Stimulated activated naive CD8-positive, alpha-beta T cell treated with anti-CD3 and anti-CD28 coated beads, Interleukin-15, Interleukin-2, amounts not matched to agents 100 U/mL and 50 U/mL, for 24 hours (primary cell): ENCODE data around the gene YPEL2.
"Not testable (repeated sequence)": the region's sequence is repeated elsewhere in the genome, so short reads cannot be mapped to it uniquely, and the experiment has no call there.

Experiments used
- ATAC-seq: fragments of 150-1000 bp; cut with Tn5 transposase; one replicate; pipeline ENCODE4 v1.10.0; 2021
- DNase-seq: peaks from one replicate; pipeline ENCODE4 v3.0.0; 2021

YPEL2 gene

GRCh38 chr17:59377410-59377809, 46.0 kb downstream of the YPEL2 start:
- DNase-seq: no peak
- no peak for ATAC-seq

- no peak for DNase-seq
- ATAC-seq: no peak
Observed at GRCh38 chr17:59378675-59379074, 47.2 kb downstream of the YPEL2 start.

GRCh38 chr17:59380474-59380873, 49.0 kb downstream of the YPEL2 start:
- DNase-seq (no peak), ATAC-seq (no peak)

GRCh38 chr17:59381716-59382570, 50.5 kb downstream of the YPEL2 start:
- no peak for DNase-seq
- ATAC-seq: no peak

- ATAC-seq: no peak
- no peak for DNase-seq
Observed at GRCh38 chr17:59383893-59384292, 52.4 kb downstream of the YPEL2 start.

DNA sequence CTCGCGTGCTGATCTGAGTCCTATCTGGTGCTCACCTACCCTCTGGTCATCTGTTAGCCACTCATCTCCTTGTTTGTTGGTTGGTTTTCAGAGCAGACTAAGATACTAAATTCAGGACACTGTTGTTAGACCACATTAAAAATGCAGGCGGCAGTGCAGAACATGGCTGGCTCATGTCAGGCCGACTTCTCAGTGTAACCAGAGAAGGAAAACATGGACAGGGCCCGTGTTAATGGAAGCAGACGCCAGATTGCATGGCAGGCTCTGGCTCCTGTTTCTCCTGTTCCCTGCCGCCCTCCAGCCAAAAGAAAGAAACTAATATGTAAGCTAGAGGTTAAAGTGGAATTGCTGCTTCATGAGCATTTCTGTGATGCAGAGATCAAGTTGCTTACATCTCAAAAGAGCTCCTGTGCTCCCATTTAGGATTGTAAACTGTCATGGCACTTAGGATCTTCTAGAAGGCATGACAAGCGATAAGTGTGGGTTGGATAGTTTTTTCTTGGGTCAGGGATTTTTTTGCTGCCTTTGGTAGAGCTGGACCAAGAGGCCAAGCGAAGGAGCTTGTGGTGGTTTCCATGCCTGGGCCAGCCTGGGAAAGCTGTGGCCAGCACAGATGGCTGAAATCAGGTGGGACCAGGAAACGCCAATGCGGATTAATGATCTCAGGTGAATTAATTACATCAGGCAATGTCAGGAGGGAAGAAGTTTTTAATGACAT, 56.1 kb downstream of the YPEL2 start:
- ATAC-seq (no peak), DNase-seq (no peak)

GRCh38 chr17:59388069-59388556, 56.7 kb downstream of the YPEL2 start:
- ATAC-seq (no peak), DNase-seq (no peak)

DNA sequence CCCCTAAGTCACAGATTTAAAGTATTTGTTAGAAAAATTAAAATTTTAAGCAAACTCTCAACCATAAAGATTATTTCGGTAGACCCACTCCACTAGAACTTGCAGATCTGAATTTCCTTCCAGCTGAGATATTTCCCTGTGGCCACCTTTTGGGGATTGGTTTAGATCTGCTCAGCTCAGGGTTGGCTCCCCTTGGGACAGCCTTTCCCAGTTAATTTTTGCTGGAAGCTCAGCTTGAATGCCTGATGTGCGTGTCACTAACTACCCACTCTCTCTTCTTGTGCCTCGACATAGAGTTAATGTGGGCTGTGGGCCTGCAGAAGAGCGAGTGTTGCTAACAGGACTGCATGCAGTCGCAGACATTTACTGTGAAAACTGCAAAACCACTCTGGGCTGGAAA, 57.6 kb downstream of the YPEL2 start:
- no peak for DNase-seq
- ATAC-seq: no peak

DNA sequence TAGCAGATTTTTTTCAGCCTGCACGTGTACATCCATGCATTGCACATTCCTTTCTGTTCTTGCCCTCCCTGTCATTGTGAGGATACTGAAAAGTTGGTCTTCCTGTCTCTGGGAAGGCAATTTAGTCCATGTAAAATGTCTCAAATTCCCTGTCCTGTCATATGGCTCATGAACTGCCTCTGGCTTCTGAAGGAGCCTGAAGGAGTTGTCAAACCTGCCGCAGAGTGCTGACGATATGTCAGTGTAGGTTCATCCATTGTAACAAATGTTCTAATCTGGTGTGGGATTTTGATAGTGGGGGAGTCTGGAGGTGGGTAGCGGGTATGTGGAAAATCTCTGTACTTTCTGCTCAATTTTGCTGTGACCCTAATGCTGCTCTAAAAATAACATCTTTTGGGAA, 59.6 kb downstream of the YPEL2 start:
- DNase-seq: no peak
- ATAC-seq: no peak

DNA sequence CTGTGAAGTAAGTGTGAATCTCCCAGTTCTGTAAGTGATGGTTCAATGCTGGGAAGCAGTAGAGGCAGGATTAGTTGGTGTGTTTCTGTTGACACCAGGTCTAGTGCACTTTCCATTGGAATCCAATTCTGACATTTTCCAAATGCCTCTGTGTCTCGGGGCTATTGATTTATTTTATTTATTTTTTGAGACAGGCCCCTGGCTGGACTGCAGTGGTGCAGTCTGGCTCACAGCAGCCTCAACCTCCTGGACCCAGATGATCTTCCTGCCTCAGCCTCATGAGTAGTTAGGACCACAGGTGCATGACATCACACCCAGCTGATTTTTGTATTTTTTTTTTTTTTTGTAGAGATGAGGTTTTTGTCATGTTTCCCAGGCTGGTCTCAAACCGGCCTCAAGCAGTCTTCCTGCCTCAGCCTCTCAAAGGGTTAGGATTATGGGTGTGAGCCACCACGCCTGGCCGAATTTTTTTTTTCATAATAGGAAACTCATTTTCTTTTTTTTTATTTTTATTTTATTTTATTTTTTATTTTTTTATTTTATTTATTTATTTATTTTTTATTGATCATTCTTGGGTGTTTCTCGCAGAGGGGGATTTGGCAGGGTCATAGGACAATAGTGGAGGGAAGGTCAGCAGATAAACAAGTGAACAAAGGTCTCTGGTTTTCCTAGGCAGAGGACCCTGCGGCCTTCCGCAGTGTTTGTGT, 61.7 kb downstream of the YPEL2 start:
- ATAC-seq (no peak), DNase-seq (no peak)

DNA sequence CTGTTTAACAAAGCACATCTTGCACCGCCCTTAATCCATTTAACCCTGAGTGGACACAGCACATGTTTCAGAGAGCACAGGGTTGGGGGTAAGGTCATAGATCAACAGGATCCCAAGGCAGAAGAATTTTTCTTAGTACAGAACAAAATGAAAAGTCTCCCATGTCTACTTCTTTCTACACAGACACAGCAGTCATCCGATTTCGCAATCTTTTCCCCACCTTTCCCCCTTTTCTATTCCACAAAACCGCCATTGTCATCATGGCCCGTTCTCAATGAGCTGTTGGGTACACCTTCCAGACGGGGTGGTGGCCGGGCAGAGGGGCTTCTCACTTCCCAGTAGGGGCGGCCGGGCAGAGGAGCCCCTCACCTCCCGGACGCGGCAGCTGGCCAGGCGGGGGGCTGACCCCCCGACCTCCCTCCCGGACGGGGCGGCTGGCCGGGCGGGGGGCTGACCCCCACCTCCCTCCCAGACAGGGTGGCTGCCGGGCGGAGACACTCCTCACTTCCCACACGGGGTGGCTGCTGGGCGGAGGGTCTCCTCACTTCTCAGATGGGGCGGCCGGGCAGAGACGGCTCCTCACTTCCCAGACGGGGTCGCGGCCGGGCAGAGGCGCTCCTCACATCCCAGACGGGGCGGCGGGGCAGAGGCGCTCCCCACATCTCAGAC, 62.4 kb downstream of the YPEL2 start:
- DNase-seq: not testable (repeated sequence)

DNA sequence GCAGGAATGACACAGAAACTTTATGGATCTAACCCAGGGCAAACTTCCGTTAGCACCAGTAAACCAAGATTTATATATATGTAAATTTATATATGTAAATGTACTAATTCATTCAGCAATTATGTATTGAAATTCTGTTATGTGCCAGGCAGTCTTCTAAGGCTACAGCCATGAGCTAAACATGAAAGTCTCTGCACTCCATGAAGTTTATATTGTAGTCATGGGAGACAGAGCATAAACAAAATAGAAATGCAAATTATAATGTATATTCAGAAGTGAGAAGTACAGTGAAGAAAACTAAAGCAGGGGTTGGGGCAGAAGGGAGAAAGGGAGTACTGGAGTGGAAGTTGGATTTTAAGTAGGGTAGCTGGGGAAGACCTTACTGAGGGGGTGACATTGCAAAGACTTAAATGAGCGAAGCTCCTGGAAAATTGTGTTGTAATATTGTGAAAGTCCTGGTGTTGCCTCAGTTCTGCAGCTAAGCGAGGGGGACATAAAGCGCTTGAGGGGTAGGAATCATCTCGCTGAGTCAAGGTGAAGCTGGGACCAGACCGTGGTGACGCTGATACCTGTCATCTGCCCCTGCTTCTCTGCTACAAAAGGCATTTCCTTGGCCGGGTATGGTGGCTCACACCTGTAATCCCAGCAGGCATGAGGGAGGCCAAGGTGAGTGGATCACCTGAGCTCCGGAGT, 64.8 kb downstream of the YPEL2 start:
- no peak for DNase-seq
- no peak for ATAC-seq

More for the DNA sequence above, 62.4 kb downstream of the YPEL2 start:
- not testable (repeated sequence) for ATAC-seq

DNA sequence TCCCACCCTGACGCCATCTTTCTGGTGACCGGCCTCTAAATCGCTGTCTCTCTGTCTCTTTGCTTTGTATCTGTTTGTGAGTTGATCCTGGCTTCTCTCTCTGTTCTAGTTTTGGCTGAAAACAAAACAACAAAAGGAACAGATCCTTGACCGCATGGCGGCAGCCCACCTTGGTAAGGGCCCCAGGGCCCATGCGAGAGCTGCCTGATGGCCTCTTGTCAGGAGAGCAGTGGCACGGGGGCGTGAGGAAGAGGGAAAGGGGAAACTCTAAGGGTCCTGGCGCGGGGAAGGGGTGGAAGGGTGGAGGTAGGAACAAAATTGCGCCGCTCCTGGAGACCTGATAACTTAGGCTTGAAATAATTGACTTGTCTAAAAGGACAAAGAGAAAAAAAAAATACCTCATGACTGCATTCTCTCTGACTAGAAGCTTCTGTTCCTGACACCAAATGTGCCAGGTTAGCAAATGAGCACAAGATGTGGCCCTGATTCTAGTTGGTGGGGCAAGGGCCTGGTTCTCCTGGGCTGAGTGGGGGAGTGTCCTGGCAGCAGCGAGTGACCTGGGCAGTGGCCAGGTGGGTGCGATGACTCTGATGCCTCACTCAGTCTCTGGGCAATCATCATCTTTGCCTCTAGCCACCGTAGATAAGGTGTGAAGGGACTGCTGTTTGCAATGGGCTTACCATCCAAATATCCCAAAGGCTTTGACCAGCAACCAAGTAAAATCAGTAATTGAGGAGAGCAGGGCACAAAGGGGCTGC, 66.0 kb downstream of the YPEL2 start:
- DNase-seq: no peak
- ATAC-seq: no peak

- DNase-seq (no peak), ATAC-seq (no peak)
Observed at GRCh38 chr17:59399914-59400313, 68.5 kb downstream of the YPEL2 start.

GRCh38 chr17:59400858-59401257, 69.4 kb downstream of the YPEL2 start:
- no peak for ATAC-seq
- no peak for DNase-seq

DNA sequence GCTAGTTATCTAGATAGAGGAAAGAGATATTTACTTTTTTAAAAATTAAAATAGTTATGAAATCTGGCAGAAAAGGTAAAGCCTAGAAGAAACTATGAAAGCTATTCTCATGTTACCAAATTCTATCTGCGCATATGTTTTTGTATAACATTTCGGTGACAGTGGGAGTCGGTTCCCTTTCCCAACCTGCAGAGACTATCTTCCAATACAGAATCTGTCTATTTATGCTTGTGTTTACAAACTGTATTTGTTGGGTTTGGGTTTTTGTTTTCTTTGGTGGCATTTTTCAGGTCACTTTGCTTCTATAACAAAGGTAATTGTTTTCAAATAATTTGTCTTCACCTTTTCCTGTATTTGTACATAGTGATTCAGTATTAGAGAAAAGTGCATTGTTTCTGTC, 69.8 kb downstream of the YPEL2 start:
- ATAC-seq: no peak
- no peak for DNase-seq

DNA sequence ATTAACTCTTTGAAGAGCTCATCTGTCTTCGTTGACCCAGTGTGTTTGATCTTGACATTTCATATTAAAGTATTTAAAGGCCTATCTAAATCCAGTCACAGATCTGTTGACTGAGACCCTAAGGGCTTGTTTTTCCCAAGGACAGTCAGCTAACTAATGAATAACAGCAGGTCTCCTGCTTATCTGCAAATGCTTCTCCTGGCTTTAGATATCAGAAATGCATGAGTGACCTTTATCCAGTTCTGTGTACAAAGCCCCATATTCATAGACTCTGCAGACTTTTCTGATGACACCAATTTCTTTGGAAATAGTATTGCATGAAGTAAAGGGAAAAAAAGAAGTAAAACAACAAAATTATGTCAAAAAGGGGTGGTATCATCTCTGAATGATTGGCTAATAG, 70.3 kb downstream of the YPEL2 start:
- ATAC-seq (no peak), DNase-seq (no peak)

GRCh38 chr17:59402760-59403159, 71.3 kb downstream of the YPEL2 start:
- DNase-seq (no peak), ATAC-seq (no peak)

DNA sequence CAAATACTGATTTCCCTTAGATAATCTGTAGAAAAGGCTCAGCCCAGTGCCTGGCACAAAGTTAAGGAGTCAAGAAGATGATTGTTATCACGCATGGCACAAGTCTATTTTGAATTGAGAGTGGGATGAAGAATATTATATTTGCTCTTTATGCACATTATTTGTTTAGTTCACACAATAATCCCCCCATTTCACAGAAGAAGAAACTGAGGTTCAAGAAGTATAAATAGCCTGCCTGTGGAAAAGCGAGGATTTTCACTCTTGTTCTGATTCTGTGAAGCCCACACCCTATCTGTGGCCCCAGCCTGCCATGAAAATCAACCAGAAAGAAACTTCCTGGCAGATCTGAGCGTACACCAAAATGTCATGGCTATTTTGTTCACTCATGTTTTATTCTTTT, 73.0 kb downstream of the YPEL2 start:
- ATAC-seq (no peak), DNase-seq (no peak)

DNA sequence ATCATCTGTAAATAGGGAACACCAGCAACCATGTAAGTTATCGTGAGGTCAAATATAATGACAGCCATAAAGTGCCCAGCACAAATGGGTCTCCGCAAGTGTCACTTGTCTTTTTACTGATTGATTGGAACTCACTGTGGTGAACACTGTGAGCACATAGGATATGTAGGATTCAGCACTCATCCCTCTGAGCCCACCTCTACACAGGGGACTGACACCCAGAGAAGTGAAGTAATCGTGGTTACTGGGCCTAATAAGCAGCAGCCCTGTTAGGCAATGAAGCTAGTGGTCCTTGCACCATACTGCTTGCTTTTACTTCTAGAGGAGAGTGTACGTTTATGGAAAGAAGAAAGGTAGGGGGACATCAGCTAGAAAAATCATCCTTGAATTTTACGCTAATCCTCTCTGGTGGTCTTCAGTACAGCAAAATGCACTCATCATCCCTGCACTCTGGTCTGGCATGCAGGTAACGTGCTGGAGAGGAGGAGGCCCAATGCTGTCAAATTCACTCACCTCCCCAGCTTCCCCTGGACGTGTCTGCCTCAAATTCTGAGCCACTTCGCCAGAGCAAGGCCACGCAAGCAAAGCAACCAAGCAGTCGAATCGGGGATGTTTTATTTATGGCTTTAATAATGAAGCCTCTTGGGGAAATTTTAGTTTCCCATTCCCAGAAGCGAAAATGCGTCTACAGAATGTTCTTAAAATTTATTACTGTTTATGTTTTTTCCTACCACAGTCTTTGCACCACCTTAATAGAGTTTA, 74.7 kb downstream of the YPEL2 start:
- DNase-seq: no peak

More for the DNA sequence above, 74.7 kb downstream of the YPEL2 start:
- ATAC-seq: no peak
